ACHN (cell line): ENCODE measurements around the gene CDYL.

Source experiments
- DNase-seq: peaks from one replicate; pipeline ENCODE4 v3.0.0-alpha.2; 2015
- in situ Hi-C: cut with HindIII; loops from 2 replicates; pipeline ENCODE4 v1.10.0; 2017; ENCODE audit warnings: low sequenced_read_pairs, low pct_ligation_motif_present, low pct_unique_long_range_greater_than_20kb

Gene CDYL

GRCh38 chr6:4776131-4776492 lies at the start of gene CDYL:
Gene CDYL, plus strand, starts transcription at chr6:4776404. Its CDS starts 380 bp downstream, at chr6:4776784.
- in situ Hi-C loops: no loop called here
- DNase-seq: peak; percentile 85

GRCh38 chr6:4726645-4727044 lies 49.6 kb upstream of the CDYL start:
- no peak for DNase-seq
- in situ Hi-C loops: no loop called here

- no peak for DNase-seq
- in situ Hi-C loops: no loop called here
These were observed 49.0 kb upstream of the CDYL start for GRCh38 chr6:4727217-4727616.

GRCh38 chr6:4727671-4728435 lies 48.4 kb upstream of the CDYL start:
- in situ Hi-C loops: no loop called here
- DNase-seq: no peak

- in situ Hi-C loops: no loop called here
These were observed 47.8 kb upstream of the CDYL start for GRCh38 chr6:4728436-4728769.

GRCh38 chr6:4728926-4729325 lies 47.3 kb upstream of the CDYL start:
- in situ Hi-C loops: no loop called here
- no peak for DNase-seq

More at GRCh38 chr6:4728436-4728769, 47.8 kb upstream of the CDYL start:
- DNase-seq: no peak

GRCh38 chr6:4731996-4732395 lies 44.2 kb upstream of the CDYL start:
- in situ Hi-C loops: no loop called here

GRCh38 chr6:4732691-4733315 lies 43.4 kb upstream of the CDYL start:
- in situ Hi-C loops: no loop called here
- DNase-seq: peak; percentile 86

More at GRCh38 chr6:4731996-4732395, 44.2 kb upstream of the CDYL start:
- DNase-seq: no peak

GRCh38 chr6:4736371-4736873 lies 39.8 kb upstream of the CDYL start:
- in situ Hi-C loops: no loop called here
- DNase-seq: no peak

- in situ Hi-C loops: no loop called here
- no peak for DNase-seq
These were observed 36.2 kb upstream of the CDYL start for GRCh38 chr6:4740032-4740431.

- in situ Hi-C loops: no loop called here
- DNase-seq: no peak
These were observed 33.1 kb upstream of the CDYL start for GRCh38 chr6:4743062-4743461.

GRCh38 chr6:4743926-4744325 lies 32.3 kb upstream of the CDYL start:
- in situ Hi-C loops: no loop called here
- no peak for DNase-seq

- no peak for DNase-seq
- in situ Hi-C loops: no loop called here
These were observed 28.6 kb upstream of the CDYL start for GRCh38 chr6:4747588-4747987.

GRCh38 chr6:4751823-4752464 lies 24.3 kb upstream of the CDYL start:
- in situ Hi-C loops: no loop called here
- no peak for DNase-seq

GRCh38 chr6:4756247-4756646 lies 20.0 kb upstream of the CDYL start:
- in situ Hi-C loops: no loop called here
- no peak for DNase-seq

- in situ Hi-C loops: no loop called here
- DNase-seq: no peak
These were observed 16.2 kb upstream of the CDYL start for GRCh38 chr6:4759997-4760396.

GRCh38 chr6:4760773-4761172 lies 15.4 kb upstream of the CDYL start:
- in situ Hi-C loops: no loop called here
- no peak for DNase-seq

GRCh38 chr6:4762294-4762693 lies 13.9 kb upstream of the CDYL start:
- DNase-seq: no peak
- in situ Hi-C loops: no loop called here

- in situ Hi-C loops: no loop called here
- no peak for DNase-seq
These were observed 12.3 kb upstream of the CDYL start for GRCh38 chr6:4763921-4764320.

GRCh38 chr6:4768815-4769214 lies 7.4 kb upstream of the CDYL start:
- DNase-seq: no peak

More at GRCh38 chr6:4768815-4769214, 7.4 kb upstream of the CDYL start:
- in situ Hi-C loops: no loop called here
